ENCODE measurements around the gene ACYP2.

Gene ACYP2

GRCh38 chr2:54097124-54097523 lies 18.3 kb upstream of the ACYP2 start:
- no peak overlapping the region for H3K4me2 ChIP-seq (ENCODE audit: low read depth, low read length, poor library complexity, severe bottlenecking)
- H3K9ac ChIP-seq (ENCODE audit: low read depth, low read length, poor library complexity, severe bottlenecking), result no peak overlapping the region
- H3K79me2 ChIP-seq (ENCODE audit: insufficient read depth, low read length), result no peaks in the 10 kb centered on the region
- no peak overlapping the region for H3K4me3 ChIP-seq (ENCODE audit: low read length, poor library complexity, severe bottlenecking)
- no peaks in the 10 kb centered on the region for H3K9me3 ChIP-seq (ENCODE audit: insufficient read depth, low read depth, low read length)
- H4K20me1 ChIP-seq (ENCODE audit: insufficient read depth, low read length, poor library complexity, severe bottlenecking), result no peaks in the 10 kb centered on the region
- peaks cover 7% of the 10 kb centered on the region for H3K4me1 ChIP-seq (ENCODE audit: insufficient read depth, low read length, poor library complexity, severe bottlenecking)
- H3K27me3 ChIP-seq (ENCODE audit: insufficient read depth, low read length, poor library complexity, severe bottlenecking), result no peaks in the 10 kb centered on the region
- H3F3A ChIP-seq (ENCODE audit: low read depth), result no peaks in the 10 kb centered on the region
- no peak overlapping the region for H2AFZ ChIP-seq (ENCODE audit: low read length)
- H3K9me2 ChIP-seq (replicated peaks; ENCODE audit: low read depth, low read length), result no peaks in the 10 kb centered on the region
- no peaks in the 10 kb centered on the region for H3K36me3 ChIP-seq (ENCODE audit: insufficient read depth, low read length)
- TF ChIP-seq CTCF (conservative IDR thresholded peaks at IDR 0.05; ENCODE audit: low read length) (no peak), EZH2phosphoT487 (IDR thresholded peaks at IDR 0.05; ENCODE audit: borderline replicate concordance) (no peak)

GRCh38 chr2:54099370-54099769 lies 16.0 kb upstream of the ACYP2 start:
- no peak overlapping the region for H2AFZ ChIP-seq (ENCODE audit: low read length)
- no peaks in the 10 kb centered on the region for H3K27me3 ChIP-seq (ENCODE audit: insufficient read depth, low read length, poor library complexity, severe bottlenecking)
- no peak overlapping the region for H3K9ac ChIP-seq (ENCODE audit: low read depth, low read length, poor library complexity, severe bottlenecking)
- no peaks in the 10 kb centered on the region for H3K36me3 ChIP-seq (ENCODE audit: insufficient read depth, low read length)
- H3K4me3 ChIP-seq (ENCODE audit: low read length, poor library complexity, severe bottlenecking), result no peak overlapping the region
- H3K9me3 ChIP-seq (ENCODE audit: insufficient read depth, low read depth, low read length), result no peaks in the 10 kb centered on the region
- no peaks in the 10 kb centered on the region for H3K9me2 ChIP-seq (replicated peaks; ENCODE audit: low read depth, low read length)
- no peaks in the 10 kb centered on the region for H4K20me1 ChIP-seq (ENCODE audit: insufficient read depth, low read length, poor library complexity, severe bottlenecking)
- TF ChIP-seq EZH2phosphoT487 (IDR thresholded peaks at IDR 0.05; ENCODE audit: borderline replicate concordance), result no peak
- TF ChIP-seq CTCF (conservative IDR thresholded peaks at IDR 0.05; ENCODE audit: low read length), result no peak
- no peak overlapping the region for H3K4me2 ChIP-seq (ENCODE audit: low read depth, low read length, poor library complexity, severe bottlenecking)
- H3K4me1 ChIP-seq (ENCODE audit: insufficient read depth, low read length, poor library complexity, severe bottlenecking), result peaks cover 3% of the 10 kb centered on the region
- H3F3A ChIP-seq (ENCODE audit: low read depth), result no peaks in the 10 kb centered on the region
- H3K79me2 ChIP-seq (ENCODE audit: insufficient read depth, low read length), result no peaks in the 10 kb centered on the region

- no peak overlapping the region for H3K4me3 ChIP-seq (ENCODE audit: low read length, poor library complexity, severe bottlenecking)
- H3K9ac ChIP-seq (ENCODE audit: low read depth, low read length, poor library complexity, severe bottlenecking), result no peak overlapping the region
Observed at GRCh38 chr2:54099829-54100585, 15.4 kb upstream of the ACYP2 start.

More at GRCh38 chr2:54099829-54100585, 15.4 kb upstream of the ACYP2 start:
- H2AFZ ChIP-seq (ENCODE audit: low read length), result no peak overlapping the region
- no peaks in the 10 kb centered on the region for H3F3A ChIP-seq (ENCODE audit: low read depth)
- no peaks in the 10 kb centered on the region for H3K27me3 ChIP-seq (ENCODE audit: insufficient read depth, low read length, poor library complexity, severe bottlenecking)
- no peaks in the 10 kb centered on the region for H3K36me3 ChIP-seq (ENCODE audit: insufficient read depth, low read length)
- no peaks in the 10 kb centered on the region for H3K9me3 ChIP-seq (ENCODE audit: insufficient read depth, low read depth, low read length)
- no peaks in the 10 kb centered on the region for H3K9me2 ChIP-seq (replicated peaks; ENCODE audit: low read depth, low read length)
- peaks cover 3% of the 10 kb centered on the region for H3K4me1 ChIP-seq (ENCODE audit: insufficient read depth, low read length, poor library complexity, severe bottlenecking)
- no peaks in the 10 kb centered on the region for H3K79me2 ChIP-seq (ENCODE audit: insufficient read depth, low read length)
- no peaks in the 10 kb centered on the region for H4K20me1 ChIP-seq (ENCODE audit: insufficient read depth, low read length, poor library complexity, severe bottlenecking)
- no peak overlapping the region for H3K4me2 ChIP-seq (ENCODE audit: low read depth, low read length, poor library complexity, severe bottlenecking)
- TF ChIP-seq CTCF (conservative IDR thresholded peaks at IDR 0.05; ENCODE audit: low read length), result no peak
- no peak for TF ChIP-seq EZH2phosphoT487 (IDR thresholded peaks at IDR 0.05; ENCODE audit: borderline replicate concordance)
